SK-N-SH treated with all-trans-retinoic acid at 6 μM for 48 hours (cell line): ENCODE data around the gene ERCC8.

ENCODE experiments used
- ATAC-seq: fragments of 200-7000 bp; cut with Tn5 transposase; 3 replicates; pipeline ENCODE4 v1.9.1; 2020; ENCODE audit warnings: mild to moderate bottlenecking, moderate library complexity
- ARNTL ChIP-seq: fragments of 450-650 bp; formaldehyde crosslinking; IDR thresholded peaks from 2 replicates; pipeline ENCODE4 v1.5.0; 2020; ENCODE audit warnings: low read depth, mild to moderate bottlenecking, moderate library complexity, borderline replicate concordance
- BACH2 ChIP-seq: fragments of 250-450 bp; sonication (Bioruptor Pico); IDR thresholded peaks from 2 replicates; pipeline ENCODE4 v1.9.0; 2021; ENCODE audit warnings: mild to moderate bottlenecking, borderline replicate concordance
- CSDC2 ChIP-seq: fragments of 250-450 bp; sonication (Bioruptor Pico); IDR thresholded peaks from 2 replicates; pipeline ENCODE4 v1.5.0; 2020; ENCODE audit warnings: mild to moderate bottlenecking, moderate library complexity
- ESRRG ChIP-seq: fragments of 250-450 bp; sonication (Bioruptor Pico); IDR thresholded peaks from 2 replicates; pipeline ENCODE4 v1.6.1; 2021; ENCODE audit warnings: mild to moderate bottlenecking
- GLIS3 ChIP-seq: fragments of 250-450 bp; sonication (Bioruptor Pico); IDR thresholded peaks from 2 replicates; pipeline ENCODE4 v1.5.0; 2020; ENCODE audit warnings: mild to moderate bottlenecking, moderate library complexity
- ISL1 ChIP-seq: fragments of 250-450 bp; sonication (Bioruptor Pico); IDR thresholded peaks from 2 replicates; pipeline ENCODE4 v2.1.2; 2022; ENCODE audit warnings: mild to moderate bottlenecking, moderate library complexity
- OSR1 ChIP-seq: fragments of 250-450 bp; sonication (Bioruptor Pico); IDR thresholded peaks from 2 replicates; pipeline ENCODE4 v1.8.0; 2022; ENCODE audit warnings: moderate library complexity, mild to moderate bottlenecking, inconsistent platforms
- RARB ChIP-seq: fragments of 250-450 bp; sonication (Bioruptor Pico); IDR thresholded peaks from 2 replicates; pipeline ENCODE4 v1.8.0; 2021; ENCODE audit warnings: mild to moderate bottlenecking, moderate library complexity
- SNAI2 ChIP-seq: fragments of 250-450 bp; sonication (Bioruptor Pico); IDR thresholded peaks from 2 replicates; pipeline ENCODE4 v1.5.0; 2020; ENCODE audit warnings: mild to moderate bottlenecking, moderate library complexity
- TCF4 ChIP-seq: fragments of 250-450 bp; sonication (Bioruptor Pico); IDR thresholded peaks from 2 replicates; pipeline ENCODE4 v1.8.0; 2021; ENCODE audit warnings: mild to moderate bottlenecking, moderate library complexity, borderline replicate concordance
- TOX ChIP-seq: fragments of 250-450 bp; sonication (Bioruptor Pico); IDR thresholded peaks from 2 replicates; pipeline ENCODE4 v1.8.0; 2021; ENCODE audit warnings: mild to moderate bottlenecking, moderate library complexity, borderline replicate concordance
- ZC3H10 ChIP-seq: fragments of 250-450 bp; sonication (Bioruptor Pico); IDR thresholded peaks from 2 replicates; pipeline ENCODE4 v1.5.1; 2021; ENCODE audit warnings: mild to moderate bottlenecking, moderate library complexity
- ZFP3 ChIP-seq: fragments of 250-450 bp; sonication (Bioruptor Pico); IDR thresholded peaks from 2 replicates; pipeline ENCODE4 v1.5.0; 2020; ENCODE audit warnings: mild to moderate bottlenecking, moderate library complexity
- ZFP30 ChIP-seq: fragments of 450-650 bp; formaldehyde crosslinking; IDR thresholded peaks from 2 replicates; pipeline ENCODE4 v1.5.0; 2022; ENCODE audit warnings: mild to moderate bottlenecking, moderate library complexity
- ZNF565 ChIP-seq: fragments of 450-650 bp; formaldehyde crosslinking; conservative IDR thresholded peaks from 2 replicates; pipeline ENCODE4 v1.5.0; 2020; ENCODE audit warnings: low read depth, mild to moderate bottlenecking, moderate library complexity
- ZNF8 ChIP-seq: fragments of 450-650 bp; formaldehyde crosslinking; IDR thresholded peaks from 2 replicates; pipeline ENCODE4 v1.5.0; 2020; ENCODE audit warnings: mild to moderate bottlenecking, moderate library complexity
- TF ChIP-seq, protein P1 (sequence below): fragments of 250-450 bp; sonication (Bioruptor Pico); IDR thresholded peaks from 2 replicates; pipeline ENCODE4 v1.8.0; 2021; ENCODE audit warnings: low read depth, mild to moderate bottlenecking, moderate library complexity, borderline replicate concordance
- TF ChIP-seq, protein P2 (sequence below): fragments of 250-450 bp; sonication (Bioruptor Pico); IDR thresholded peaks from 2 replicates; pipeline ENCODE4 v1.5.1; 2020; ENCODE audit warnings: low read depth, mild to moderate bottlenecking, moderate library complexity
- TF ChIP-seq, protein P3 (sequence below): fragments of 250-450 bp; sonication (Bioruptor Pico); IDR thresholded peaks from 2 replicates; pipeline ENCODE4 v1.8.0; 2020; ENCODE audit warnings: mild to moderate bottlenecking, moderate library complexity, borderline replicate concordance
- TF ChIP-seq, protein P4 (sequence below): fragments of 250-450 bp; sonication (Bioruptor Pico); IDR thresholded peaks from 2 replicates; pipeline ENCODE4 v1.5.1; 2021; ENCODE audit warnings: mild to moderate bottlenecking, moderate library complexity
- TF ChIP-seq, protein P5 (sequence below): fragments of 250-450 bp; sonication (Bioruptor Pico); IDR thresholded peaks from 2 replicates; pipeline ENCODE4 v1.5.0; 2020; ENCODE audit warnings: mild to moderate bottlenecking, moderate library complexity

The ERCC8 gene

DNA sequence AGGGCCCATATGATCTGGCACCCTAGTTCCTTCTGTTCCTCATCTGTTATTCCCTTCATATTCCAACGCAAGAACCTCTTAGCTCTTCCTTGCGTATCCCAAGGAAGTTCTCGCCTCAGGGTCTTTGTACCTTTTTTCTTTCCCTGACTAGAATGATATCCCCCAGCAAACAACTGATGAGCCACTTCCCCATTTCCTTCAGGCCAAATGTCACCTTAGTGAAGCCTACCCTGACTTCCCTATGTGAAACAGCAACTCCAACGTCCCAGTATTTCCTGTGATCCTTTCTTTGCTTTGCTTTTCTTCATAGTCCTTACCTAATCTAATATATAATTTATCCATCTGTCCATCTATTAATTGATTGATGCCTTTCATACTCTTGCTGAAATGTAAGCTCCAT, 47.9 kb downstream of the ERCC8 start:
- TF ChIP-seq ZC3H10 (no peak), ISL1 (CRISPR knock-in tag) (no peak), RARB (CRISPR knock-in tag) (no peak), TOX (CRISPR knock-in tag) (no peak), OSR1 (CRISPR knock-in tag) (no peak), ARNTL (CRISPR knock-in tag) (no peak), ZFP3 (CRISPR knock-in tag) (no peak)
- TF ChIP-seq, protein P1, sequence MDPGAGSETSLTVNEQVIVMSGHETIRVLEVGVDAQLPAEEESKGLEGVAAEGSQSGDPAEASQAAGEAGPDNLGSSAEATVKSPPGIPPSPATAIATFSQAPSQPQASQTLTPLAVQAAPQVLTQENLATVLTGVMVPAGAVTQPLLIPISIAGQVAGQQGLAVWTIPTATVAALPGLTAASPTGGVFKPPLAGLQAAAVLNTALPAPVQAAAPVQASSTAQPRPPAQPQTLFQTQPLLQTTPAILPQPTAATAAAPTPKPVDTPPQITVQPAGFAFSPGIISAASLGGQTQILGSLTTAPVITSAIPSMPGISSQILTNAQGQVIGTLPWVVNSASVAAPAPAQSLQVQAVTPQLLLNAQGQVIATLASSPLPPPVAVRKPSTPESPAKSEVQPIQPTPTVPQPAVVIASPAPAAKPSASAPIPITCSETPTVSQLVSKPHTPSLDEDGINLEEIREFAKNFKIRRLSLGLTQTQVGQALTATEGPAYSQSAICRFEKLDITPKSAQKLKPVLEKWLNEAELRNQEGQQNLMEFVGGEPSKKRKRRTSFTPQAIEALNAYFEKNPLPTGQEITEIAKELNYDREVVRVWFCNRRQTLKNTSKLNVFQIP (CRISPR knock-in tag), result no peak
- TF ChIP-seq, protein P2, sequence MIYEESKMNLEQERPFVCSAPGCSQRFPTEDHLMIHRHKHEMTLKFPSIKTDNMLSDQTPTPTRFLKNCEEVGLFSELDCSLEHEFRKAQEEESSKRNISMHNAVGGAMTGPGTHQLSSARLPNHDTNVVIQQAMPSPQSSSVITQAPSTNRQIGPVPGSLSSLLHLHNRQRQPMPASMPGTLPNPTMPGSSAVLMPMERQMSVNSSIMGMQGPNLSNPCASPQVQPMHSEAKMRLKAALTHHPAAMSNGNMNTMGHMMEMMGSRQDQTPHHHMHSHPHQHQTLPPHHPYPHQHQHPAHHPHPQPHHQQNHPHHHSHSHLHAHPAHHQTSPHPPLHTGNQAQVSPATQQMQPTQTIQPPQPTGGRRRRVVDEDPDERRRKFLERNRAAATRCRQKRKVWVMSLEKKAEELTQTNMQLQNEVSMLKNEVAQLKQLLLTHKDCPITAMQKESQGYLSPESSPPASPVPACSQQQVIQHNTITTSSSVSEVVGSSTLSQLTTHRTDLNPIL (CRISPR knock-in tag), result no peak
- ATAC-seq, result no peak

DNA sequence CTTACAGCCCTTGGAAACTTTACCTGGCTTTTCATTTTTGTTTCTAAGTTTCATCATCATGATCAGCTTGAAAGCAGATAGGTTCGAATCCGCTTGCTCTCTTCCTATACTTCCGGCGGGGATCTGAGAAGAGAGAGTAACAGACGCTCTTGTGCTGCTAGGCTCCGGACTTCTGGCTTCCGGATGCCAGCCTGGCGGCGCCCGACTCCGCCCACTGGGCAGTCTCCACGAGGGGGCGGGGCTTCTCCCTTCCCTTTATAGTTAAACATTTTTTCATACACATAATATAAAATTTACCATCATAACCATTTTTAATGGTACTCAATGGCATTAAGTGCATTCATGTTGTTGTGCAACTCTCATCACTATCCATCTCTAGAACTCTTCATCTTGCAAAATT, 51.3 kb downstream of the ERCC8 start:
- ATAC-seq, result no peak
- TF ChIP-seq, protein P2 (CRISPR knock-in tag), result no peak
- no peak for TF ChIP-seq ISL1 (CRISPR knock-in tag)
- TF ChIP-seq TCF4 (CRISPR knock-in tag), result no peak
- TF ChIP-seq RARB (CRISPR knock-in tag), result no peak
- no peak for TF ChIP-seq ZFP30 (CRISPR knock-in tag)
- TF ChIP-seq ZFP3 (CRISPR knock-in tag), result no peak
- TF ChIP-seq ZNF565 (CRISPR knock-in tag), result no peak
- no peak for TF ChIP-seq OSR1 (CRISPR knock-in tag)
- TF ChIP-seq, protein P3, sequence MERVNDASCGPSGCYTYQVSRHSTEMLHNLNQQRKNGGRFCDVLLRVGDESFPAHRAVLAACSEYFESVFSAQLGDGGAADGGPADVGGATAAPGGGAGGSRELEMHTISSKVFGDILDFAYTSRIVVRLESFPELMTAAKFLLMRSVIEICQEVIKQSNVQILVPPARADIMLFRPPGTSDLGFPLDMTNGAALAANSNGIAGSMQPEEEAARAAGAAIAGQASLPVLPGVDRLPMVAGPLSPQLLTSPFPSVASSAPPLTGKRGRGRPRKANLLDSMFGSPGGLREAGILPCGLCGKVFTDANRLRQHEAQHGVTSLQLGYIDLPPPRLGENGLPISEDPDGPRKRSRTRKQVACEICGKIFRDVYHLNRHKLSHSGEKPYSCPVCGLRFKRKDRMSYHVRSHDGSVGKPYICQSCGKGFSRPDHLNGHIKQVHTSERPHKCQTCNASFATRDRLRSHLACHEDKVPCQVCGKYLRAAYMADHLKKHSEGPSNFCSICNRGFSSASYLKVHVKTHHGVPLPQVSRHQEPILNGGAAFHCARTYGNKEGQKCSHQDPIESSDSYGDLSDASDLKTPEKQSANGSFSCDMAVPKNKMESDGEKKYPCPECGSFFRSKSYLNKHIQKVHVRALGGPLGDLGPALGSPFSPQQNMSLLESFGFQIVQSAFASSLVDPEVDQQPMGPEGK (CRISPR knock-in tag), result no peak
- no peak for TF ChIP-seq ZNF8 (CRISPR knock-in tag)
- TF ChIP-seq, protein P4, sequence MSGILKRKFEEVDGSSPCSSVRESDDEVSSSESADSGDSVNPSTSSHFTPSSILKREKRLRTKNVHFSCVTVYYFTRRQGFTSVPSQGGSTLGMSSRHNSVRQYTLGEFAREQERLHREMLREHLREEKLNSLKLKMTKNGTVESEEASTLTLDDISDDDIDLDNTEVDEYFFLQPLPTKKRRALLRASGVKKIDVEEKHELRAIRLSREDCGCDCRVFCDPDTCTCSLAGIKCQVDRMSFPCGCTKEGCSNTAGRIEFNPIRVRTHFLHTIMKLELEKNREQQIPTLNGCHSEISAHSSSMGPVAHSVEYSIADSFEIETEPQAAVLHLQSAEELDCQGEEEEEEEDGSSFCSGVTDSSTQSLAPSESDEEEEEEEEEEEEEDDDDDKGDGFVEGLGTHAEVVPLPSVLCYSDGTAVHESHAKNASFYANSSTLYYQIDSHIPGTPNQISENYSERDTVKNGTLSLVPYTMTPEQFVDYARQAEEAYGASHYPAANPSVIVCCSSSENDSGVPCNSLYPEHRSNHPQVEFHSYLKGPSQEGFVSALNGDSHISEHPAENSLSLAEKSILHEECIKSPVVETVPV (CRISPR knock-in tag), result no peak
- TF ChIP-seq CSDC2 (CRISPR knock-in tag), result no peak
- no peak for TF ChIP-seq ZC3H10
- TF ChIP-seq GLIS3 (CRISPR knock-in tag), result no peak
- TF ChIP-seq, protein P5, sequence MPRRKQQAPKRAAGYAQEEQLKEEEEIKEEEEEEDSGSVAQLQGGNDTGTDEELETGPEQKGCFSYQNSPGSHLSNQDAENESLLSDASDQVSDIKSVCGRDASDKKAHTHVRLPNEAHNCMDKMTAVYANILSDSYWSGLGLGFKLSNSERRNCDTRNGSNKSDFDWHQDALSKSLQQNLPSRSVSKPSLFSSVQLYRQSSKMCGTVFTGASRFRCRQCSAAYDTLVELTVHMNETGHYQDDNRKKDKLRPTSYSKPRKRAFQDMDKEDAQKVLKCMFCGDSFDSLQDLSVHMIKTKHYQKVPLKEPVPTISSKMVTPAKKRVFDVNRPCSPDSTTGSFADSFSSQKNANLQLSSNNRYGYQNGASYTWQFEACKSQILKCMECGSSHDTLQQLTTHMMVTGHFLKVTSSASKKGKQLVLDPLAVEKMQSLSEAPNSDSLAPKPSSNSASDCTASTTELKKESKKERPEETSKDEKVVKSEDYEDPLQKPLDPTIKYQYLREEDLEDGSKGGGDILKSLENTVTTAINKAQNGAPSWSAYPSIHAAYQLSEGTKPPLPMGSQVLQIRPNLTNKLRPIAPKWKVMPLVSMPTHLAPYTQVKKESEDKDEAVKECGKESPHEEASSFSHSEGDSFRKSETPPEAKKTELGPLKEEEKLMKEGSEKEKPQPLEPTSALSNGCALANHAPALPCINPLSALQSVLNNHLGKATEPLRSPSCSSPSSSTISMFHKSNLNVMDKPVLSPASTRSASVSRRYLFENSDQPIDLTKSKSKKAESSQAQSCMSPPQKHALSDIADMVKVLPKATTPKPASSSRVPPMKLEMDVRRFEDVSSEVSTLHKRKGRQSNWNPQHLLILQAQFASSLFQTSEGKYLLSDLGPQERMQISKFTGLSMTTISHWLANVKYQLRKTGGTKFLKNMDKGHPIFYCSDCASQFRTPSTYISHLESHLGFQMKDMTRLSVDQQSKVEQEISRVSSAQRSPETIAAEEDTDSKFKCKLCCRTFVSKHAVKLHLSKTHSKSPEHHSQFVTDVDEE (CRISPR knock-in tag), result no peak
- TF ChIP-seq BACH2, result no peak
- TF ChIP-seq ESRRG (CRISPR knock-in tag), result no peak
- TF ChIP-seq TOX (CRISPR knock-in tag), result no peak

DNA sequence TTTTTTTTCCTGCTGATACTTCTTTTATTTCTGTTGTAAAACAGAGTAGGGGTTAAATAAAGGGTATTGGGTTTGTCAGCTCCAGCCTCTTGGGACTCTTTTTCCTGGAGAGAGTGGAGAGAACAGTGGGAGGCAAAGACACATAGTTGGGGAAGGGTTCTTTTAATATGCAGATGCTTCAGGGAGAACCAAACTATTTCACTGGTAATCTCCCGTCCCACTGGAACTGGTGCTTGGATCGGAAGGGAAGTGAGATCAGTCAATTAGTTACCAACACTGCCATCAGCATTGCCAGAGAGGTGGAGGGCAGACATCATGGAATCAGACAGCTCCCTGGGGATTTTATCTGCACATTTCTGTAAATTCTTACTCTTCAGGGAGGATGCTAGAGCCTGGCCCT, 53.2 kb downstream of the ERCC8 start:
- no peak for ATAC-seq
- TF ChIP-seq ZFP30 (CRISPR knock-in tag), result no peak
- TF ChIP-seq ISL1 (CRISPR knock-in tag), result no peak
- TF ChIP-seq, protein P1 (CRISPR knock-in tag), result no peak
- no peak for TF ChIP-seq ZC3H10
- TF ChIP-seq, protein P3 (CRISPR knock-in tag), result no peak
- TF ChIP-seq SNAI2 (CRISPR knock-in tag), result no peak
- no peak for TF ChIP-seq CSDC2 (CRISPR knock-in tag)
- TF ChIP-seq ESRRG (CRISPR knock-in tag), result no peak
